ENCODE data around the gene HTR7. TPM values are rescaled to one million over a fixed set of nuclear protein-coding genes. Genes with fewer than 3 reads are reported as not detected.

Gene HTR7
- total RNA-seq, 1 donor from 2014 or later = 2.3 TPM

DNA sequence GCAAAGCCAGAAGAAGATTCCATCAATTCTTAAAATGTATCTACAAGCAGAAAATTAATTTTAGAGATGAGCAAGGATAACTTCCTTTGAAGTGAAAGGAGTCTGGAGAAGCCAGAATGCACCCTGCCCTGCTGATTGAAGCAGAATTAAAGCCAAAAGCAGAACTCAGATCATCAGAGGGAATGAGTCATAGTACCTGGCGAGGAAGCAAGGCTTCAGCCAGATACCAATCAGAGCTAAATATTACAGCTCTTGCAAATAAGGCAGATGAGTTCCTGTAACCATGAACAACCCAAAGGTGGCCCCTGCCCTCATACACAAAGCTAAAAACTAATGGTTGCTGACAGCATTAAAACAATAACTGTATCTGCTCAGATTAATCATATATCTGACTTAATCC, 10.4 kb downstream of the HTR7 start:
- peaks cover 6% of the 10 kb centered on the region for H3K36me3 Mint-ChIP-seq
- no peak for DNase-seq (ENCODE audit: extremely low spot score, unreplicated experiment)
- TF ChIP-seq, protein P1, sequence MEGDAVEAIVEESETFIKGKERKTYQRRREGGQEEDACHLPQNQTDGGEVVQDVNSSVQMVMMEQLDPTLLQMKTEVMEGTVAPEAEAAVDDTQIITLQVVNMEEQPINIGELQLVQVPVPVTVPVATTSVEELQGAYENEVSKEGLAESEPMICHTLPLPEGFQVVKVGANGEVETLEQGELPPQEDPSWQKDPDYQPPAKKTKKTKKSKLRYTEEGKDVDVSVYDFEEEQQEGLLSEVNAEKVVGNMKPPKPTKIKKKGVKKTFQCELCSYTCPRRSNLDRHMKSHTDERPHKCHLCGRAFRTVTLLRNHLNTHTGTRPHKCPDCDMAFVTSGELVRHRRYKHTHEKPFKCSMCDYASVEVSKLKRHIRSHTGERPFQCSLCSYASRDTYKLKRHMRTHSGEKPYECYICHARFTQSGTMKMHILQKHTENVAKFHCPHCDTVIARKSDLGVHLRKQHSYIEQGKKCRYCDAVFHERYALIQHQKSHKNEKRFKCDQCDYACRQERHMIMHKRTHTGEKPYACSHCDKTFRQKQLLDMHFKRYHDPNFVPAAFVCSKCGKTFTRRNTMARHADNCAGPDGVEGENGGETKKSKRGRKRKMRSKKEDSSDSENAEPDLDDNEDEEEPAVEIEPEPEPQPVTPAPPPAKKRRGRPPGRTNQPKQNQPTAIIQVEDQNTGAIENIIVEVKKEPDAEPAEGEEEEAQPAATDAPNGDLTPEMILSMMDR (conservative IDR thresholded peaks at IDR 0.05) = no peak
- peaks cover 11% of the 10 kb centered on the region for H3K9me3 Mint-ChIP-seq
- H3K27ac Mint-ChIP-seq = no peak overlapping the region
- peaks cover 25% of the 10 kb centered on the region for H3K27me3 Mint-ChIP-seq
- H3K4me1 Mint-ChIP-seq (ENCODE audit: unreplicated experiment) = no peaks in the 10 kb centered on the region
- no peak overlapping the region for H3K4me3 Mint-ChIP-seq

DNA sequence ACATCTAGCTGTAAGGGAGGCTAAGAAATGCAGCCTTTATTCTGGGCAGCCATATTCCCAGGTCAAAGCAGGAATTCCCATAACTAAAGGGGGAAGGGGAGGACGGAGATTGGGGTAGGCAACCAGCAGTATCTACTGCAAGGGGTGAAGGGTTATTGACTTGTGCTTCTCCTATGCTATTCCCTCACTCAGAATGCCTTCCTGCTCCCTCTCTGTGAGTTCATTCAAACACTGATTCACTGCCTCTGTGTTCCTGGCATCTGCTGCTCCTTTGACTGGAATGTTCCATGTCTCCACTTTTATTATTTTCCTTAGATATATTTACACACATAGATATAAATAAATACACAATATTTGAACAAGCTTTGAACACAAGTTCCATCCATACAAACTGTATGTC, 11.1 kb downstream of the HTR7 start:
- H3K9me3 Mint-ChIP-seq = peaks cover 9% of the 10 kb centered on the region
- no peak overlapping the region for H3K27ac Mint-ChIP-seq
- H3K4me3 Mint-ChIP-seq = no peak overlapping the region
- no peak for DNase-seq (ENCODE audit: extremely low spot score, unreplicated experiment)
- H3K27me3 Mint-ChIP-seq = peaks cover 25% of the 10 kb centered on the region
- no peaks in the 10 kb centered on the region for H3K4me1 Mint-ChIP-seq (ENCODE audit: unreplicated experiment)
- H3K36me3 Mint-ChIP-seq = peaks cover 6% of the 10 kb centered on the region
- TF ChIP-seq, protein P1 (conservative IDR thresholded peaks at IDR 0.05) = no peak

DNA sequence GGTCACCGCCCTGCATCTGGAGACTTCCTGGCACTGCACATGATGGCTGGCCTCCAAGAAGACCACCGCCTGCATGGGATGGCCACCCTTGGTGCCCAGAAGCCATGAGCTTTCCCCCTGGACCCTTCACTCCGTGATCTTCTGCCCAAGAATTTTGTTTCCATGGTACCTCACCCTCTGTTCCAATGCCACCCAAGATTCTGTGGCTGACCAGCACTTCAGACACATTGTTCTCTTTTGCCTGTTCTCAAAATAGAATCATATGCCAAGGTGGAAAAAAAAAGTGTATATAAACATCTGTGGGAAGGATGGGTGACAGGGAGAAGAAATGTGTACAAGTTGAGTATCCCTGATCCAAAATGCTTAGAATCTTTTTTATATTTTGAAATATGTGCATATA, 12.1 kb downstream of the HTR7 start:
- Mint-ChIP-seq H3K4me1 (ENCODE audit: unreplicated experiment) (no peaks in the 10 kb centered on the region), H3K4me3 (no peak overlapping the region)

GRCh38 chr10:90842725-90843124, 15.1 kb downstream of the HTR7 start:
- no peak for DNase-seq (ENCODE audit: extremely low spot score, unreplicated experiment)
- Mint-ChIP-seq H3K4me3 (no peak overlapping the region), H3K27ac (no peak overlapping the region), H3K27me3 (peaks cover 43% of the 10 kb centered on the region), H3K36me3 (no peaks in the 10 kb centered on the region), H3K4me1 (ENCODE audit: unreplicated experiment) (no peaks in the 10 kb centered on the region), H3K9me3 (no peaks in the 10 kb centered on the region)
- TF ChIP-seq, protein P1 (conservative IDR thresholded peaks at IDR 0.05) = no peak

More for the DNA sequence above, 12.1 kb downstream of the HTR7 start:
- Mint-ChIP-seq H3K27me3 (peaks cover 25% of the 10 kb centered on the region), H3K9me3 (peaks cover 3% of the 10 kb centered on the region), H3K27ac (no peak overlapping the region), H3K36me3 (peaks cover 3% of the 10 kb centered on the region)
- DNase-seq (ENCODE audit: extremely low spot score, unreplicated experiment) = no peak
- TF ChIP-seq, protein P1 (conservative IDR thresholded peaks at IDR 0.05) = no peak

DNA sequence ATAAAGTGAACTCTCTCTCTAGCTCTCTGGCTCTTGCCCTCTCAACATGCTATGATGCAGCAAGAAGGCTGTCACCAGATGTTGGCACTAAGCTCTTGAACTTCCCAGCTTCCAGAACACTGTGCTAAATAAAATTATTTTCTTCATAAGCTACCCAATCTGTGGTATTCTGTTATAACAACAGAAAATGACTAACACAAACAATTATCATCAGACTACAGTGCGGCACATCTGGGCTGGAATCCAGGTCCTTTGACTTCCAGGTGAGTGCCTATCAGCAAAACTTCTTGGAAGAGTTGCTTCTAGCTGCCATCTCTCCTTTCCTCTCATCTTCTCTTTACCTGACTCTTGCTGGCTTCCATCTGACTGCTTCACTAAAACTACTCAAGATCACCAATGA, 20.4 kb downstream of the HTR7 start:
- Mint-ChIP-seq H3K4me3 (no peak overlapping the region), H3K27me3 (peaks cover 29% of the 10 kb centered on the region), H3K9me3 (no peaks in the 10 kb centered on the region), H3K36me3 (no peaks in the 10 kb centered on the region), H3K4me1 (ENCODE audit: unreplicated experiment) (no peaks in the 10 kb centered on the region), H3K27ac (no peak overlapping the region)
- TF ChIP-seq, protein P1 (conservative IDR thresholded peaks at IDR 0.05) = no peak
- no peak for DNase-seq (ENCODE audit: extremely low spot score, unreplicated experiment)

GRCh38 chr10:90834326-90834725, 23.5 kb downstream of the HTR7 start:
- Mint-ChIP-seq H3K9me3 (no peaks in the 10 kb centered on the region), H3K4me1 (ENCODE audit: unreplicated experiment) (no peaks in the 10 kb centered on the region), H3K27me3 (peaks cover 19% of the 10 kb centered on the region), H3K36me3 (no peaks in the 10 kb centered on the region), H3K27ac (no peak overlapping the region), H3K4me3 (no peak overlapping the region)
- TF ChIP-seq, protein P1 (conservative IDR thresholded peaks at IDR 0.05) = no peak
- no peak for DNase-seq (ENCODE audit: extremely low spot score, unreplicated experiment)
